GM21529 (cell line): Measurements from ENCODE around the gene OPCML.

Experiments
- ATAC-seq: cut with Tn5 transposase; IDR thresholded peaks from one replicate; pipeline ENCODE4 v1.9.1; 2021; ENCODE audit not compliant: unreplicated experiment

The OPCML gene

GRCh38 chr11:132716037-132716436 is 816.3 kb downstream of the OPCML start:
- ATAC-seq: no peak

- ATAC-seq: no peak
Measured at GRCh38 chr11:132714859-132715440, 817.4 kb downstream of the OPCML start.

GRCh38 chr11:132712466-132712865 is 819.8 kb downstream of the OPCML start:
- ATAC-seq: no peak

GRCh38 chr11:132704781-132705375 is 827.4 kb downstream of the OPCML start:
- ATAC-seq: no peak

GRCh38 chr11:132692891-132693290 is 839.4 kb downstream of the OPCML start:
- no peak for ATAC-seq

GRCh38 chr11:132691848-132692550 is 840.3 kb downstream of the OPCML start:
- no peak for ATAC-seq

GRCh38 chr11:132686886-132687285 is 845.4 kb downstream of the OPCML start:
- no peak for ATAC-seq

GRCh38 chr11:132685174-132685611 is 847.1 kb downstream of the OPCML start:
- ATAC-seq: no peak

- ATAC-seq: no peak
Measured at GRCh38 chr11:132683602-132684001, 848.7 kb downstream of the OPCML start.

GRCh38 chr11:132681971-132682370 is 850.3 kb downstream of the OPCML start:
- ATAC-seq: no peak

GRCh38 chr11:132680584-132680983 is 851.7 kb downstream of the OPCML start:
- ATAC-seq: no peak

- ATAC-seq: no peak
Measured at GRCh38 chr11:132674151-132674550, 858.1 kb downstream of the OPCML start.

GRCh38 chr11:132671851-132672370 is 860.4 kb downstream of the OPCML start:
- ATAC-seq: no peak

- no peak for ATAC-seq
Measured at GRCh38 chr11:132670921-132671675, 861.2 kb downstream of the OPCML start.

GRCh38 chr11:132669949-132670348 is 862.4 kb downstream of the OPCML start:
- ATAC-seq: no peak

GRCh38 chr11:132665205-132665604 is 867.1 kb downstream of the OPCML start:
- ATAC-seq: no peak

GRCh38 chr11:132658696-132659095 is 873.6 kb downstream of the OPCML start:
- ATAC-seq: no peak

GRCh38 chr11:132658004-132658403 is 874.3 kb downstream of the OPCML start:
- ATAC-seq: no peak

- no peak for ATAC-seq
Measured at GRCh38 chr11:132655187-132655855, 877.0 kb downstream of the OPCML start.

- no peak for ATAC-seq
Measured at GRCh38 chr11:132653237-132653636, 879.1 kb downstream of the OPCML start.
